HUES6 (cell line): ENCODE data around the gene ITPKB.

ENCODE experiments used
- H3K27ac ChIP-seq: 2 replicates; pipeline ENCODE4 v1.7.0; 2013; ENCODE audit warnings: low read depth, mild to moderate bottlenecking, low read length, inconsistent platforms
- H3K27me3 ChIP-seq: 2 replicates; pipeline ENCODE4 v1.6.1; 2013; ENCODE audit warnings: low read length; ENCODE audit not compliant: control insufficient read depth, insufficient read depth
- H3K36me3 ChIP-seq: 2 replicates; pipeline ENCODE4 v1.6.1; 2013; ENCODE audit warnings: low read length; ENCODE audit not compliant: control insufficient read depth, insufficient read depth
- H3K4me1 ChIP-seq: 2 replicates; pipeline ENCODE4 v1.6.1; 2013; ENCODE audit warnings: low read length; ENCODE audit not compliant: control insufficient read depth, insufficient read depth
- H3K4me3 ChIP-seq: 2 replicates; pipeline ENCODE4 v1.5.1; 2013; ENCODE audit warnings: low read depth, low read length
- H3K9ac ChIP-seq: one replicate; pipeline ENCODE4 v1.6.1; 2013; ENCODE audit warnings: mild to moderate bottlenecking, low read length
- H3K9me3 ChIP-seq: 2 replicates; pipeline ENCODE4 v1.6.1; 2013; ENCODE audit warnings: low read depth, low read length; ENCODE audit not compliant: control insufficient read depth, insufficient read depth

Gene ITPKB

GRCh38 chr1:226661271-226661670, 77.8 kb downstream of the ITPKB start:
- Histone ChIP-seq H3K27ac (no peak overlapping the region), H3K27me3 (no peaks in the 10 kb centered on the region), H3K9ac (no peak overlapping the region), H3K36me3 (no peaks in the 10 kb centered on the region), H3K4me1 (peaks cover 70% of the 10 kb centered on the region), H3K9me3 (no peaks in the 10 kb centered on the region), H3K4me3 (no peak overlapping the region)

GRCh38 chr1:226660410-226661182, 78.5 kb downstream of the ITPKB start:
- H3K4me1 ChIP-seq = peaks cover 77% of the 10 kb centered on the region
- H3K9me3 ChIP-seq = no peaks in the 10 kb centered on the region
- H3K27me3 ChIP-seq = no peaks in the 10 kb centered on the region
- no peak overlapping the region for H3K9ac ChIP-seq
- no peak overlapping the region for H3K27ac ChIP-seq
- H3K4me3 ChIP-seq = no peak overlapping the region
- H3K36me3 ChIP-seq = no peaks in the 10 kb centered on the region

- no peak overlapping the region for H3K9ac ChIP-seq
- H3K36me3 ChIP-seq = no peaks in the 10 kb centered on the region
- H3K27ac ChIP-seq = no peak overlapping the region
- no peaks in the 10 kb centered on the region for H3K27me3 ChIP-seq
- H3K4me1 ChIP-seq = peaks cover 79% of the 10 kb centered on the region
- H3K4me3 ChIP-seq = no peak overlapping the region
- no peaks in the 10 kb centered on the region for H3K9me3 ChIP-seq
Observed at GRCh38 chr1:226659641-226660040, 79.4 kb downstream of the ITPKB start.

GRCh38 chr1:226659136-226659535, 79.9 kb downstream of the ITPKB start:
- H3K27ac ChIP-seq = no peak overlapping the region
- no peak overlapping the region for H3K9ac ChIP-seq
- H3K4me3 ChIP-seq = no peak overlapping the region
- no peaks in the 10 kb centered on the region for H3K9me3 ChIP-seq
- H3K4me1 ChIP-seq = peaks cover 81% of the 10 kb centered on the region
- H3K27me3 ChIP-seq = no peaks in the 10 kb centered on the region
- H3K36me3 ChIP-seq = no peaks in the 10 kb centered on the region

GRCh38 chr1:226658546-226659125, 80.4 kb downstream of the ITPKB start:
- no peaks in the 10 kb centered on the region for H3K9me3 ChIP-seq
- H3K4me3 ChIP-seq = no peak overlapping the region
- no peak overlapping the region for H3K27ac ChIP-seq
- H3K36me3 ChIP-seq = no peaks in the 10 kb centered on the region
- H3K4me1 ChIP-seq = peaks cover 82% of the 10 kb centered on the region
- no peaks in the 10 kb centered on the region for H3K27me3 ChIP-seq
- H3K9ac ChIP-seq = no peak overlapping the region

- Histone ChIP-seq H3K4me3 (no peak overlapping the region), H3K4me1 (peaks cover 84% of the 10 kb centered on the region), H3K9ac (no peak overlapping the region), H3K27ac (no peak overlapping the region), H3K27me3 (no peaks in the 10 kb centered on the region), H3K36me3 (no peaks in the 10 kb centered on the region), H3K9me3 (no peaks in the 10 kb centered on the region)
Observed at GRCh38 chr1:226657895-226658545, 81.1 kb downstream of the ITPKB start.

GRCh38 chr1:226656601-226657277, 82.3 kb downstream of the ITPKB start:
- Histone ChIP-seq H3K9me3 (no peaks in the 10 kb centered on the region), H3K36me3 (no peaks in the 10 kb centered on the region), H3K27me3 (no peaks in the 10 kb centered on the region), H3K4me1 (peaks cover 74% of the 10 kb centered on the region), H3K9ac (no peak overlapping the region), H3K4me3 (no peak overlapping the region), H3K27ac (no peak overlapping the region)

- Histone ChIP-seq H3K27me3 (no peaks in the 10 kb centered on the region), H3K27ac (peak overlapping the region; percentile 51; the same call in 1 of the 2 replicates), H3K9me3 (no peaks in the 10 kb centered on the region), H3K4me3 (no peak overlapping the region), H3K36me3 (no peaks in the 10 kb centered on the region), H3K9ac (peak overlapping the region; percentile 4), H3K4me1 (peaks cover 69% of the 10 kb centered on the region)
Observed at GRCh38 chr1:226656201-226656600, 82.9 kb downstream of the ITPKB start.

- H3K27me3 ChIP-seq = no peaks in the 10 kb centered on the region
- peak overlapping the region; percentile 51; the same call in 1 of the 2 replicates for H3K27ac ChIP-seq
- H3K9me3 ChIP-seq = no peaks in the 10 kb centered on the region
- H3K9ac ChIP-seq = peak overlapping the region; percentile 80
- no peak overlapping the region for H3K4me3 ChIP-seq
- no peaks in the 10 kb centered on the region for H3K36me3 ChIP-seq
- peaks cover 66% of the 10 kb centered on the region for H3K4me1 ChIP-seq
Observed at GRCh38 chr1:226655251-226656163, 83.6 kb downstream of the ITPKB start.

GRCh38 chr1:226654668-226655055, 84.4 kb downstream of the ITPKB start:
- peak overlapping the region; percentile 82; the same call in 1 of the 2 replicates for H3K27ac ChIP-seq
- no peaks in the 10 kb centered on the region for H3K27me3 ChIP-seq
- no peaks in the 10 kb centered on the region for H3K36me3 ChIP-seq
- H3K9ac ChIP-seq = peak overlapping the region; percentile 80
- no peaks in the 10 kb centered on the region for H3K9me3 ChIP-seq
- H3K4me1 ChIP-seq = peaks cover 63% of the 10 kb centered on the region
- H3K4me3 ChIP-seq = peak overlapping the region; percentile 6; the same call in 1 of the 2 replicates
